ENCODE measurements around the gene ACVRL1. TPM values are rescaled to one million over a fixed set of nuclear protein-coding genes. Genes with fewer than 3 reads are reported as not detected.

The ACVRL1 gene
- total RNA-seq, 2 donors from 2014 or later = 31.1 to 34.8 TPM

DNA sequence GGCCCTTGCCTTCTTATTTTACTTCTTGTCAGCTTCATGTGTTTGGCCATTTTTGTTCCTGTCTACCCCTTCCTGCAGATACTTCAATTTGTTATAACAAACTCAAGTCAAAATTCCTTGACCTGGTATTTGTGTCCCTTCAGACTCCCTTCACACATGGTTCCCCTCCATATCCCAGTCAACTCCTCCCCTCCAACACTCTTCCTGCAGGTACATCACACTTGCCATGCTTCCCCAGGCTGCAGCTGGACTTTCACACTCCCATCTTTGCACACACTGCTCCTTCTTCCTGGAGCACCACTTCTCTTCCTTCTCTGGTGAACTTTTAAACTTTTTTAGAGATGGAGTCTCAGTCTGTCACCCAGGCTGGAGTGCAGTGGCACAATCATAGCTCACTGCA, 39.9 kb upstream of the ACVRL1 start:
- Histone ChIP-seq H3K9me3 (no peaks in the 10 kb centered on the region), H3K27me3 (replicated peaks; ENCODE audit: insufficient read depth) (peaks cover 16% of the 10 kb centered on the region), H3K36me3 (no peaks in the 10 kb centered on the region), H3K4me3 (no peak overlapping the region), H3K27ac (no peak overlapping the region), H3K4me1 (replicated peaks) (no peaks in the 10 kb centered on the region)
- intact Hi-C loops (cut with DNase I) = no loop called here
- no peak for TF ChIP-seq POLR2AphosphoS5 (IDR thresholded peaks at IDR 0.05)
- DNase-seq (ENCODE audit: low spot score) = no peak

DNA sequence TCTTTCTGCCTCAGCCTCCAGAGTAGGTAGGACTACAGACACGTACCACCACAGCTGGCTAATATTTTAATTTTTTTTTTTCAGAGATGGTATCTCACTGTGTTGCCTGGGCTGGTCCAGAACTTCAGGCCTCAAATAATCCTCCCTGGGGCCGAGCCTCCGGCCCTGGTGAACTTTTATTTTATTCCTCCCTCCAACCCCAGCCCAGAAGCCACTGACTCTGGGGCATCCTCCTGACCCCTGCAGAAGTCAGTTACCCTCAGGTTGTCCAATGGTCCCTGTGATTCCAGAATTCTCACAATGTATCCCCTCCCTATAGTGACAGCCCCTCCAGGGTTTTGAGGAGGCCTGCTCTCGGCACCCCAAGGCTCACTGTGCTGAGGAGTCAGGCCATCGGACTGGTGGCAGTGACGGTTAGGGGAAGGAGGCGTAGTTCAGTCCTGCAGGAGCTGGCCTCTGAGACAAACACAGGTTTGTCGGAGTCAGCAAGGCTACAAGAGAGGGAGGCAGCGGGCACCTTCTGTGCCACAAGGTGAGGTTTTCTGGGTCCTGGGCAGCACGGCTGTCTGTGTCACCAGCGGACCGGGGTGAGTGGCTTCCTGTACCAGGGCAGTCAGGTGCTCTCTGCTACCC, 39.4 kb upstream of the ACVRL1 start:
- Histone ChIP-seq H3K4me1 (replicated peaks) (no peaks in the 10 kb centered on the region), H3K27ac (no peak overlapping the region), H3K27me3 (replicated peaks; ENCODE audit: insufficient read depth) (peaks cover 16% of the 10 kb centered on the region), H3K9me3 (no peaks in the 10 kb centered on the region), H3K36me3 (no peaks in the 10 kb centered on the region), H3K4me3 (no peak overlapping the region)
- TF ChIP-seq POLR2A (IDR thresholded peaks at IDR 0.05) (no peak), POLR2AphosphoS5 (IDR thresholded peaks at IDR 0.05) (no peak)
- TF ChIP-seq, protein P1, sequence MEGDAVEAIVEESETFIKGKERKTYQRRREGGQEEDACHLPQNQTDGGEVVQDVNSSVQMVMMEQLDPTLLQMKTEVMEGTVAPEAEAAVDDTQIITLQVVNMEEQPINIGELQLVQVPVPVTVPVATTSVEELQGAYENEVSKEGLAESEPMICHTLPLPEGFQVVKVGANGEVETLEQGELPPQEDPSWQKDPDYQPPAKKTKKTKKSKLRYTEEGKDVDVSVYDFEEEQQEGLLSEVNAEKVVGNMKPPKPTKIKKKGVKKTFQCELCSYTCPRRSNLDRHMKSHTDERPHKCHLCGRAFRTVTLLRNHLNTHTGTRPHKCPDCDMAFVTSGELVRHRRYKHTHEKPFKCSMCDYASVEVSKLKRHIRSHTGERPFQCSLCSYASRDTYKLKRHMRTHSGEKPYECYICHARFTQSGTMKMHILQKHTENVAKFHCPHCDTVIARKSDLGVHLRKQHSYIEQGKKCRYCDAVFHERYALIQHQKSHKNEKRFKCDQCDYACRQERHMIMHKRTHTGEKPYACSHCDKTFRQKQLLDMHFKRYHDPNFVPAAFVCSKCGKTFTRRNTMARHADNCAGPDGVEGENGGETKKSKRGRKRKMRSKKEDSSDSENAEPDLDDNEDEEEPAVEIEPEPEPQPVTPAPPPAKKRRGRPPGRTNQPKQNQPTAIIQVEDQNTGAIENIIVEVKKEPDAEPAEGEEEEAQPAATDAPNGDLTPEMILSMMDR (IDR thresholded peaks at IDR 0.05) = no peak
- no peak for DNase-seq (ENCODE audit: low spot score)
- intact Hi-C loops (cut with DNase I) = no loop called here
- 96% methylated on average over 12 of the region's 12 CpGs for WGBS

DNA sequence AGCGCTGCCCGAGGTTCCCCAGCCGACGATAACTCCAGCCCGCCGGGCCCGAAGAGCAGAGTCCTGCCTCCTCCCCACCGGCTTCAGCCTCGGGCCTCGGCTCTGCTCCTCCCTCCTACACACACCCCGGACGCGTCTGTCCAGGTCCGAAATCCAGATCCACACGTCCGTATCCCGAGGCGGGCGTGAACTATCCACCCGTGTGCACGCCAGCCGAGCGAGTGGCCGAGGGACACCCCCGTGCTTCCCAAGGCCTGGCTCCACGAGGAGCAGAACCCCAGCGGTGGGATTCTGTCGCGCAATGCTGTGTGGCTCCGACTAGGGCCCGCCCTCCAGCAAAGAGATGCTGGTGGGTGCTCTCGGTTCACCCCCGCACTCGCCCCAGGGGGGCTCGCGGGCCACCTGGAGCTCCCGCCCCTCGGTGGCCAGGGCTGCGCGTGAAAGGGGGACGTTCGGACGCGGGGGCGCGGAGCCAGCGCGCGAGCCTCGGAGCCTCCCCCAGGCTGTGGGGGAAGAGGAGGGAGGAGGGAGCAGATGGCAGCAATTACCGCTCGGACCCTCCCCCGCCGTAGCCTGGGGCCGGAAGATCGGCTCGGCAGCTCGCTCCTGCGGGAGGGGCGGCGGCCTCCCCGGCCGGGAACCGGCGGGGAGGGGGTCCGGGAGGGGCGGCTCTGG, 38.3 kb upstream of the ACVRL1 start:
- WGBS = 5% methylated on average over 34 of the region's 67 CpGs
- Histone ChIP-seq H3K4me1 (replicated peaks) (no peaks in the 10 kb centered on the region), H3K27me3 (replicated peaks; ENCODE audit: insufficient read depth) (peaks cover 12% of the 10 kb centered on the region), H3K4me3 (peak overlapping the region; percentile 11 to 29), H3K27ac (no peak overlapping the region), H3K36me3 (no peaks in the 10 kb centered on the region), H3K9me3 (no peaks in the 10 kb centered on the region)
- intact Hi-C loops (cut with DNase I) = no loop called here
- TF ChIP-seq POLR2AphosphoS5 (IDR thresholded peaks at IDR 0.05) = no peak
- TF ChIP-seq, protein P1 (IDR thresholded peaks at IDR 0.05) = no peak
- no peak for DNase-seq (ENCODE audit: low spot score)

GRCh38 chr12:51869496-51869865, 37.8 kb upstream of the ACVRL1 start:
- TF ChIP-seq POLR2AphosphoS5 (IDR thresholded peaks at IDR 0.05) (no peak), POLR2A (IDR thresholded peaks at IDR 0.05) (no peak)
- TF ChIP-seq, protein P1 (IDR thresholded peaks at IDR 0.05) = no peak
- Histone ChIP-seq H3K27me3 (replicated peaks; ENCODE audit: insufficient read depth) (peaks cover 11% of the 10 kb centered on the region), H3K4me1 (replicated peaks) (no peaks in the 10 kb centered on the region), H3K27ac (no peak overlapping the region), H3K9me3 (no peaks in the 10 kb centered on the region), H3K4me3 (peak overlapping the region; percentile 11 to 29), H3K36me3 (no peaks in the 10 kb centered on the region)
- DNase-seq (ENCODE audit: low spot score) = no peak
- intact Hi-C loops (cut with DNase I) = no loop called here
- 28% methylated on average over 20 of the region's 20 CpGs for WGBS

DNA sequence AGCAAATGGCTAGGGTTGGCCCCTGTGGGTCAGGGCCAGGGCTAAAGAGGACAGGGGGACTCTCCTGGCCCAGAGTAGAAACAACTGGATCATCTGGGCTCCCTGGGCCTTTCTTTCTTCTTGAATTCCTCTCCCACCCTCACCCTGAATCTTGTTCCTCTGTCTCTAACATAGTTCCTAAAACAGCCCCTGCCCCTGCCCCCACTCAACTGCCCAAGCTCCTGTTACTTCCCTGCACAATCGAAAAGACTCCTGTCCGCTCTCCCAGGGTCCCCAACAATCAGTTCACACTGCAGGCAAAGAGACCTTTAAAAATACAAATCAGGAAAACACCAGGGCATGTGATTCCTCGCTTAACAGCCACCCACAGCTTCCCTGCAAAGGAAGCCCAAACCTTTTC, 37.4 kb upstream of the ACVRL1 start:
- TF ChIP-seq POLR2AphosphoS5 (IDR thresholded peaks at IDR 0.05) (no peak), POLR2A (IDR thresholded peaks at IDR 0.05) (no peak)
- TF ChIP-seq, protein P1 (IDR thresholded peaks at IDR 0.05) = no peak
- no peaks in the 10 kb centered on the region for H3K36me3 ChIP-seq
- no peak overlapping the region for H3K4me3 ChIP-seq
- 74% methylated on average over 3 of the region's 3 CpGs for WGBS
- DNase-seq (ENCODE audit: low spot score) = no peak
- no peaks in the 10 kb centered on the region for H3K9me3 ChIP-seq
- H3K27ac ChIP-seq = no peak overlapping the region
- H3K4me1 ChIP-seq (replicated peaks) = no peaks in the 10 kb centered on the region
- intact Hi-C loops (cut with DNase I) = loop anchor here (5.0 kb wide), 1 partner anchor 448 kb away; the partner anchor contains the start of gene SLC4A8
- peaks cover 11% of the 10 kb centered on the region for H3K27me3 ChIP-seq (replicated peaks; ENCODE audit: insufficient read depth)
